Keratinocyte (primary cell): ENCODE measurements around the gene CELF2. TPM values are rescaled to one million over a fixed set of nuclear protein-coding genes. Genes with fewer than 3 reads are reported as not detected.

Experiments used
- DNase-seq: peaks from one replicate; pipeline ENCODE4 v3.0.0-alpha.2; 2011; ENCODE audit warnings: low read depth, missing footprints, low spot score
- FAIRE-seq: peaks from 2 replicates; lab custom pipeline; 2011; peaks lifted over from hg19 to GRCh38; lab: Jason Lieb, UNC
- H2AFZ ChIP-seq: 2 replicates; pipeline ENCODE4 v1.6.0; 2012; ENCODE audit warnings: low read length, control low read depth, inconsistent platforms; ENCODE audit not compliant: control insufficient read depth
- H3K27ac ChIP-seq: 2 replicates; pipeline ENCODE4 v1.5.1; 2011; ENCODE audit warnings: low read length; ENCODE audit not compliant: control insufficient read depth, insufficient read depth
- H3K27me3 ChIP-seq: 3 replicates; pipeline ENCODE4 v1.6.0; 2011; ENCODE audit warnings: low read length; ENCODE audit not compliant: control insufficient read depth, insufficient read depth; ENCODE audit errors: extremely low read depth
- H3K36me3 ChIP-seq, 2 experiments: 2 replicates in 1 of 2; 3 replicates in 1 of 2; pipeline ENCODE4 v1.5.1; 2011; ENCODE audit warnings: low read length in 2 of 2, mild to moderate bottlenecking in 1 of 2; ENCODE audit not compliant: control insufficient read depth in 2 of 2, insufficient read depth in 2 of 2; ENCODE audit errors: extremely low read depth in 1 of 2
- H3K4me1 ChIP-seq: 3 replicates; pipeline ENCODE4 v1.5.1; 2011; ENCODE audit warnings: low read length; ENCODE audit not compliant: control insufficient read depth, insufficient read depth; ENCODE audit errors: extremely low read depth
- H3K4me2 ChIP-seq: 3 replicates; pipeline ENCODE4 v1.6.0; 2011; ENCODE audit warnings: low read depth, low read length; ENCODE audit not compliant: control insufficient read depth, insufficient read depth; ENCODE audit errors: extremely low read depth
- H3K4me3 ChIP-seq, 3 experiments: fragments of 200-600 bp in 1 of 3; sonication (generic) in 1 of 3; 2 replicates in 2 of 3; 3 replicates in 1 of 3; pipeline ENCODE4 v1.5.1; 2011 to 2016; ENCODE audit warnings: low read length in 3 of 3, mild to moderate bottlenecking in 3 of 3, control low read depth in 2 of 3, inconsistent platforms in 1 of 3, low read depth in 1 of 3, mixed read lengths in 1 of 3, mixed run types in 1 of 3, moderate library complexity in 1 of 3; ENCODE audit not compliant: control insufficient read depth in 2 of 3, insufficient read depth in 2 of 3; ENCODE audit errors: extremely low read depth in 1 of 3
- H3K79me2 ChIP-seq: 2 replicates; pipeline ENCODE4 v1.6.0; 2012; ENCODE audit warnings: low read length; ENCODE audit not compliant: control insufficient read depth, insufficient read depth
- H3K9ac ChIP-seq: 3 replicates; pipeline ENCODE4 v1.6.0; 2011; ENCODE audit warnings: low read length; ENCODE audit not compliant: control insufficient read depth, insufficient read depth; ENCODE audit errors: extremely low read depth
- H3K9me1 ChIP-seq: 3 replicates; pipeline ENCODE4 v1.6.0; 2011; ENCODE audit warnings: low read length; ENCODE audit not compliant: control insufficient read depth, insufficient read depth; ENCODE audit errors: extremely low read depth
- H3K9me3 ChIP-seq: 2 replicates; pipeline ENCODE4 v1.5.1; 2012; ENCODE audit warnings: low read depth, low read length; ENCODE audit not compliant: control insufficient read depth
- H4K20me1 ChIP-seq: 3 replicates; pipeline ENCODE4 v1.6.0; 2011; ENCODE audit warnings: low read length; ENCODE audit not compliant: control insufficient read depth, insufficient read depth; ENCODE audit errors: extremely low read depth
- CTCF ChIP-seq, 3 experiments: IDR thresholded peaks in 1 of 3; conservative IDR thresholded peaks in 1 of 3; optimal IDR thresholded peaks in 1 of 3; 2 replicates in 2 of 3; 3 replicates in 1 of 3; pipeline versions ENCODE3 to v1.5.1; 2011; ENCODE audit warnings: low read length in 3 of 3, mild to moderate bottlenecking in 3 of 3, moderate library complexity in 2 of 3, control low read depth in 1 of 3, inconsistent platforms in 1 of 3; ENCODE audit not compliant: insufficient read depth in 2 of 3; ENCODE audit errors: extremely low read depth in 1 of 3
- EZH2 ChIP-seq: IDR thresholded peaks from one replicate; pipeline ENCODE4 v1.6.1; 2012; ENCODE audit warnings: inconsistent platforms, mild to moderate bottlenecking, low read length, moderate library complexity
- dilution Hi-C: fragments of 300-500 bp; cut with MboI; formaldehyde crosslinking; loops from one replicate; pipeline ENCODE4 v1.7.0; 2020; ENCODE audit warnings: low sequenced_read_pairs; ENCODE audit not compliant: extremely low pct_ligation_motif_present
- polyA plus RNA-seq, 5 experiments: library from polyadenylated mRNA; depleted of rRNA in 3 of 5; stranded (reverse) in 3 of 5; stranded (forward) in 1 of 5; unstranded in 1 of 5; fragments of >200 nt; gene quantifications; 1 replicate in 1 of 5; 2 replicates in 3 of 5; 3 replicates in 1 of 5; pipeline versions ENCODE4 v1.2.1 to v1.2.3, GENCODE V29; 2011 to 2012; ENCODE audit warnings: missing spikeins in 2 of 5, low read depth in 1 of 5, low replicate concordance in 1 of 5

Gene CELF2
- polyA plus RNA-seq, 1 donor (not counting 4 experiments of a cell fraction or from before 2014, with no cell fraction given): 9.8 TPM

GRCh38 chr10:11096422-11096821, 78.8 kb downstream of the CELF2 start:
- no peaks in the 10 kb centered on the region for H3K9me1 ChIP-seq
- FAIRE-seq: no peak
- H3K27ac ChIP-seq: no peak overlapping the region
- no peaks in the 10 kb centered on the region for H3K79me2 ChIP-seq
- no peaks in the 10 kb centered on the region for H4K20me1 ChIP-seq
- TF ChIP-seq EZH2 (no peak), CTCF (optimal IDR thresholded peaks at IDR 0.05 in 1 of 3, IDR thresholded peaks at IDR 0.05 in 1 of 3, conservative IDR thresholded peaks at IDR 0.05 in 1 of 3; ENCODE audit: extremely low read depth in 1 of 3, insufficient read depth in 2 of 3, low read length in 3 of 3) (no peak)
- H3K4me2 ChIP-seq: no peak overlapping the region
- no peak for DNase-seq
- dilution Hi-C loops: no loop called here
- H3K4me3 ChIP-seq: no peak overlapping the region
- H3K27me3 ChIP-seq: no peaks in the 10 kb centered on the region
- H3K4me1 ChIP-seq: no peaks in the 10 kb centered on the region
- H3K9me3 ChIP-seq: no peaks in the 10 kb centered on the region
- H3K36me3 ChIP-seq: no peaks in the 10 kb centered on the region
- H3K9ac ChIP-seq: no peak overlapping the region
- no peak overlapping the region for H2AFZ ChIP-seq

GRCh38 chr10:11097686-11098085, 80.0 kb downstream of the CELF2 start:
- dilution Hi-C loops: no loop called here
- Histone ChIP-seq H2AFZ (no peak overlapping the region), H3K27me3 (no peaks in the 10 kb centered on the region), H3K9ac (no peak overlapping the region), H3K4me1 (no peaks in the 10 kb centered on the region), H3K9me1 (no peaks in the 10 kb centered on the region), H3K9me3 (no peaks in the 10 kb centered on the region), H3K27ac (no peak overlapping the region), H3K36me3 (no peaks in the 10 kb centered on the region), H3K79me2 (no peaks in the 10 kb centered on the region), H3K4me2 (no peak overlapping the region), H4K20me1 (no peaks in the 10 kb centered on the region), H3K4me3 (no peak overlapping the region)
- DNase-seq (no peak), FAIRE-seq (no peak)
- no peak for TF ChIP-seq CTCF (optimal IDR thresholded peaks at IDR 0.05 in 1 of 3, IDR thresholded peaks at IDR 0.05 in 1 of 3, conservative IDR thresholded peaks at IDR 0.05 in 1 of 3; ENCODE audit: extremely low read depth in 1 of 3, insufficient read depth in 2 of 3, low read length in 3 of 3)
- no peak for TF ChIP-seq EZH2
